Left hindlimb (tissue), 1 donor: Measurements from ENCODE around the gene KRT75.

Experiments used
- DNase-seq: peaks from one replicate; pipeline ENCODE4 v3.0.0-alpha.2; 2018

KRT75 gene

GRCh38 chr12:52389313-52390207 lies 44.6 kb downstream of the KRT75 start:
- no peak for DNase-seq

- no peak for DNase-seq
Measured at GRCh38 chr12:52387859-52388258, 46.3 kb downstream of the KRT75 start.

GRCh38 chr12:52385226-52385702 lies 48.9 kb downstream of the KRT75 start, which contains the start of gene KRT84:
Gene KRT84 (minus strand): TSS chr12:52385652. CDS start chr12:52385585, 67 bp downstream.
- no peak for DNase-seq

- DNase-seq = no peak
Measured at GRCh38 chr12:52383331-52383730, 50.8 kb downstream of the KRT75 start.

- no peak for DNase-seq
Measured at GRCh38 chr12:52382854-52383253, 51.3 kb downstream of the KRT75 start.

- no peak for DNase-seq
Measured at GRCh38 chr12:52381206-52381605, 53.0 kb downstream of the KRT75 start.

GRCh38 chr12:52380271-52380694 lies 53.9 kb downstream of the KRT75 start:
- no peak for DNase-seq

- DNase-seq = no peak
Measured at GRCh38 chr12:52379536-52379935, 54.6 kb downstream of the KRT75 start.

GRCh38 chr12:52378091-52378490 lies 56.1 kb downstream of the KRT75 start:
- no peak for DNase-seq

GRCh38 chr12:52377266-52377665 lies 56.9 kb downstream of the KRT75 start:
- DNase-seq = no peak
